SIG-M5 treated with dmso at 0.1 percent for 504 hours (cell line): Measurements from ENCODE around the gene INAFM2.

Source experiments
- DNase-seq: peaks from one replicate; lab custom pipeline; 2025; ENCODE audit not compliant: unreplicated experiment; lab: John Stamatoyannopoulos, UW

The INAFM2 gene

DNA sequence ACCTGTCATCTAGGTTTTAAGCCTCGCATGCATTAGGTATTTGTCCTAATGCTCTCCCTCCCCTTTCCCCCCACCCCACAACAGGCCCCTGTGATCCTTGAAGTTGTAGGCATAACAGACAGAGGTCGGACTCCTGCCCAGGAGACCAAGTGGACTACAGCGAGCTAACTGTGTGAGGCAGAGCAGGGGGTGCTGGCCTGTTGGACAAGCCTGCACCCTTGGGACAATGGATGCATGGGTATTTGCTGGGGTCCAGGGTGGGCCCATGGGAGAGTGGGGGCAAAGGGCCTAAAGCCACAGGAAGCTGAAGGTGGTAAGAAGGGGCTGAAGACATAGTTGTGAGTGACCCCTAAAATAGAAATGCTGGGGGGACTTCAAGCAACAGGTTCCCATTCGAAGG is 18.2 kb upstream of the INAFM2 start:
- DNase-seq = no peak

DNA sequence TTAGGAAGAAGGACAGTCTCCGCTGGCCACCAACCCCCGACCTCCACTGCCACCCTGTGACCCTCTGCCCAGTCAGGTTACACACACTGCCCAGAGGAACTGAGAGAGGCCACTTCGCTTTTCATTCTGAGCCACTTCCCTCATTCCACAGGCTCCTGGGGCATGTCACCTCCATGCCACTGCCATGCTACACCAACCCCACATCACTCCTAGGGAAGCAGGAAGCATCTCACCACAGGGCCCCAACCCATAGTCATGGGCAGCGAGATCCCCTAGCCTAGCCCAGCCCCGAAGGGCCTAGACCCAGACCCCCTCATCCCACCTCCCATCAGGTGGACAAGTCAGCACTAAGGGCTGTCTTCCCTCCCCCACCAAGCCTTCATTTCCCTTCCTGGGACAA is 17.1 kb upstream of the INAFM2 start:
- DNase-seq = no peak

DNA sequence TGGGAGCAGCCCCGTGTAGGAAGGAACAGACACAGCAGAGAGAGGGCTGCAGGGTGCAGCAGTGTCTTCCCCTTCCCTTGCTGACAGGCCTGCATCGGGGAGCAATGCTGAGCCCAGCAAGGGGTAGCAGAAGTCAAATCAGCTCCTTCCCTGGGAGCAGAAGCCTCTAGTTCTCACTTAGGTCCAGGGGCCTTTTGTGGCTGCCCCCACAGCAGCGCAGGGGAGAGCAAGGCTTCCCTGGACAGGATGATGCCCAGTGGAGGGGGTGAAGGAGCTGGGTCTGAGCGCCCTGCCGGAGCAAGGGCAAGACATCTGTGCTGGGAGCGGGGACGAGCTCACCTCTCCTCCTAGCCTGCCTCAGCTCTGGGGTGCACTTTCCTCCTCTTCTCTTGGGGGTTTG is 16.6 kb upstream of the INAFM2 start:
- DNase-seq = no peak

DNA sequence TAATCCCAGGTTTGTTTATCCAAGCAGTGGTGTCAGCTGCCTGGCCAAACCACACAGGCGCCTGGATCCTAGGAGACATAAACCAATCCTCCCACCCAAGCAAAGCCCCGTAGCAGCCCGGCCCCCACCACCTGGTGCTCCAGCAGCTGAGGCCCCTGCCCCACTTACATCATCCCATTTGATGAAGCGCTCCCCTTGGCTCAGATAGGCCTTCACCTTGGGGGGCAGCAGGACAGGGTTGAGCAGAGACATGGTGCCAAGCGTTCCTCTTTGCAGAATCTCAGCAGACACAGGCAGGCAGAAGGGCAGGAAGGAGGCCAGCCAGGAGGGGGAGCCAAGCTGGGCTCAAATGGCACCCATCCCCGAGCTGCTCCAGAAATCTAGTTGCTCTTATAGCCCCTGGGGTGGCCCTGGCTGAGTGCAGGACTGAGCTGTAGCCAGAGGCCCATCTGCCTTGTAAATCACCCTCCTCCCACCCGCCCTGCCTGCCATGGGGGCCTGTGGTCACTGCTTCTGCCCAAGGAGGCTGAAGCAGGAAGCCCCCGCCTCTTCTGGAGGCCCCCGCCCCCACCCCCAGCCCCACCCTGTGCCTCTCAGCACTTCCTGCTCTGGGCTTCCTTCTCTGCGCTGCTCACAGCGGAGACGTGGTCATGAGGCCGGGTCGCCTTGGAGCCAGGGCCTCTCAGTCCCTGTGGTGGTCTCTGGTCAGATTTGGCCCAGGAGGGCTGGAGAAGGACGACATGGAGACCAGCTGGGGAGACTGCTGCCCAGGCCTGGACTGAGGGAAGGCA is 15.9 kb upstream of the INAFM2 start, which contains the start of gene PLCB2:
Gene PLCB2, minus strand, starts transcription at position 515 of the 791 bp plus-strand sequence. Its CDS starts 263 bp downstream, at position 252.
- DNase-seq = peak; percentile 87

DNA sequence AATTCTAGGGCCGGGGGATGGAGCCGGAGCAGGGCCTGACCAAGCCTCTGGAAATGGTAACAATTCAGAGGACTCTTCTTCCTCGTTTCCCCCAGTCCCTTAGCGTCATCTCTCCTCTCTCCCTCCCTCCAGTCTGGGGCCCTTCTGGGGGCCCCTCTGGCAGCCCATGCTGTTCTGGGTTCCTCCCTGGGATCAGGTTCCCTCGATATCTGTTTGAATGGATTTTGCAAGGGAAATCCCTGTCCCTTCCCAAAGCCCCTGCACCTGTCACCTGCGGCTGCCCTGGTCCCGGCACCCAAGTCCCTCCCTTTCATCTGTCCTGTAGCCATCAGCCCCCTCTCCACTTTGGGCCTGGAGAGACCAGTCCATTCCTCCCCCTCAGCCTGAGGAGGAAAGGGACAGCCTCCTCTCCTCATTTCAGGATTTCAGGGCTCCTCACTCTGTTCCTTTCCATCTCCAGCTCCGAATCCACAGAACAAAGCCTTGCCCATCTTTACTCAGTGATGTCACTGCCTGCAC is 14.1 kb upstream of the INAFM2 start:
- no peak for DNase-seq

DNA sequence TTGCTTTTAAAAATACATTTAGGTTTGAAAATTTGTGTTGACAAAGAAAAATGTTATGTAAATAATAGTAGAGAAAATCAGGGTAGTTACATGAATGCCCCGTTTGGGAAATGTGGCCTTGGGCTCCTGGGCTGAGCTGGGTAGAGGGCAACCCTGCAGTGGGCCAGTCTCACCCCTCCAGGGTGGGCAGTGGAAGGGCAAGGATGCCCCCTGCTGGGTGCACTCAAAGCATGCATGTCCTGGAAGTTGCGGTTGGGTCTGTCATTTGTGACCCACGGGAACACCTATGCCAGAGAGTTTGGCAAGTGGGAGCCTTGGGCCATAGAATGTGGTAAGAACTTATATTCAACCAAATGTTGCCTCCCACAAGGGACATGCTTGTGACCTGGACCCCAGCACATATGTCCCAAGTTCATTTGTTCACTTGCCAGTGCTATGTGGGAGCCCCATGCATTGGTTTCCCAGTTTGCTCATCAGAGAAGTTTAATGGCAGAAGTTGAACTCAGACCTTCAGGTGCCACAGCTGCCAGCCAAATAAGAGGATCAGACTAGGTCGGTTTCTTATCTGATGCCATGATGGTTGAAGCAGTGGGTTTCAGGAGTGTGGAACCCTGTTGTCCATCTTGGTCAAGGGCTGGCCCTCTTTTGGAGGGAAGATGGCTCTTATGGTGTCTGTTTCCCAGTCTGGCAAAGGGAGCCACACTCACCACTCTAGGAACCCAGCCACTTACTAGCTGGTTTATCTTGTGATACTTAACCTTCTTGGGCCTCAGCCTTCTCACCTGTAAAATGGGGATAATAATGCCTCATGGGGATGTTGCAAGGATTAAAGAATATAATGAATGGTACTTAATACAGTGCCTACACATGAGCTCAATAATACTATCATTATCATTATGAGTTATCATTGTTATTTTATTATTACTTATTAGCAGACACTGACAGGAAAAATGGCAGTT is 13.2 kb upstream of the INAFM2 start:
- DNase-seq = peak; percentile 43

DNA sequence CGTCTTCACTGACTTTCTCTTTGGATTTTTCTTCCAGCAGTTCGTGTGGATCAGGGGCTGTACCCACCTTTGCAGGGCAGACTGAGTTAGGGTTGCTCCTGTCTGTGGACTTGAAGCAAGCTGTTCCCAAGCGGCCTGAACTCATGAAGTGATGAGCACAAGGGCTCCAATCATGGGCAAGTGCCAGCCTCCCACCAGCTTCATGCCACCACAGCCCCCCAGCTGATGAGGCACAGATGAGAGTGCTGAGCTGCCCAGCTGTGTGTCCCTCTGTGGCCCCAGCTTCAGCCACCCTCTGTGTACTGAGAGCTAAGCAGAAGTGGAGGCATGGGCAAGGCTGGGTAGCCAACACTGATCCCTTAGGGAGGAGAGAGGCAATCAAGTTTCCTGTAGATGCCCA is 12.5 kb upstream of the INAFM2 start:
- DNase-seq = no peak

DNA sequence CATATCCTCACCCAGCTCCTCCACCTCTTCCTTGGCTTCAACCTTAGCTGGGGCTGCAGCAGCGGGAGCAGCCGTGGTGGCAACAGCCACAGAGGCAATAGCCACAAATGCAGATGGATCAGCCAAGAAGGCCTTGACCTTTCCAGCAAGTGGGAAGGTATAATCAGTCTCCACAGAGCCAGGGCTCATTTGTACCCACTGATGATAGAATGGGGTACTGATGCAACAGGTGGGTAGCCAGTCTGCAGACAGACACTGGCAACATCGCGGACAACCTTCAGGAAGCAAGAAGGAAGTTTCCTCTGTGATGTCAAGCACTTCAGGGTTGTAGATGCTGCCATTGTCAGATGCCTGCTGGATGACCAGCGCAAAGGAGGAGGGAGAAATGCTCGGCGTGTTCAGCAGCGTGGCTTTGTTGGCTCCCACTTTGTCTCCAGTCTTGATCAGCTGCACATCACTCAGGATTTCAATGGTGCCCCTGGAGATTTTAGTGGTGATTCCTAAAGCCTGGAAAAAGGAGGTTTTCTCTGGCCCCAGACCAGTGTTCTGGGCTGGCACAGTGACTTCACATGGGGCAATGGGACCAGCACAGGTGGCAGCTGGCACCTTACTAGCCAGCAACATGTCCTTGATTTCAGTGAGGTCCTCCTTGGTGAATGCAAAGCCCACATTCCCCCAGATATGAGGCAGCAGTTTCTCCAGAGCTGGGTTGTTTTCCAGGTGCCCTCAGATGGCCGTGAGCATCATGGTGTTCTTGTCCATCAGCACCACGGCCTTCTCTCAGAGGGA is 10.9 kb upstream of the INAFM2 start:
- no peak for DNase-seq

DNA sequence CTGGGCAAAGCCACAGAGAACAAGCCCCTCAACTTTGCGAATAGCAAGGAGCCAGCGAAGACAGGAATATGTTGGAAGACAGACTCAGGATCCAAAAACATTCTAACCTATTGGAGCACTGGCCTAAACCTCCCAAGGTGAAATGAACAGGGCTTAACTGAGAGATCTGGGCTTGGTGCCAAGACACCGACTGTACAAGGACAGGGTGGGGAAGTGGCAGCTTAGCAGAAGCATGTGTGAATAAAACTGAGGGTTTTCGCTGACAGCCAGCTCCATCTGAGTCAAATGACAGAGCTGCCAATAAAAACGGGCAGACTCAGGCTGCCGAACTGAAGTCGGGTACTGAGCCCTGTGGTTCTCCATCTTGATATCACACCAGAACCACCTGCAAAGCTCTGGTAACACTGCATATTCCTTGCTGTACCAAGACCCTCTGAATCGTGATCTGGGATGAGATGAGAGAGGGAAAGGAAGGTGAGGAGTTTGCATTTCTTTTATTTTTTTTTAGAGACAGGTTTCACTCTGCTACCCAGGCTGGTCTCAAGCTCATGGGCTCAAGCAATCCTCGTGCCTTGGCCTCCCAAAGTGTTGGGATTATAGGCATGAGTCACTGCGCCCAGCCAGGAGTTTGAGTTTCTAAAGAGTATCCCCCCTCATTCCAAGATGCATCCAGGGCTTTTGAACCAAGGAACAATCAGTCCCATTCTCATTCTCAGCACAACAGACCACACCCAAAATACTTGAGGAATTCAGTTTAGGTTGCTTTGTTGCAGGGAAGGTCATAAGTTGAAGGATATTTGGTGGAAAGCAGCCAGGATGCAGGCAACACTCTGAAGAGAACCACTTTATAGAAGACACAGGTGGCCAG is 9.7 kb upstream of the INAFM2 start:
- DNase-seq = peak; percentile 55

DNA sequence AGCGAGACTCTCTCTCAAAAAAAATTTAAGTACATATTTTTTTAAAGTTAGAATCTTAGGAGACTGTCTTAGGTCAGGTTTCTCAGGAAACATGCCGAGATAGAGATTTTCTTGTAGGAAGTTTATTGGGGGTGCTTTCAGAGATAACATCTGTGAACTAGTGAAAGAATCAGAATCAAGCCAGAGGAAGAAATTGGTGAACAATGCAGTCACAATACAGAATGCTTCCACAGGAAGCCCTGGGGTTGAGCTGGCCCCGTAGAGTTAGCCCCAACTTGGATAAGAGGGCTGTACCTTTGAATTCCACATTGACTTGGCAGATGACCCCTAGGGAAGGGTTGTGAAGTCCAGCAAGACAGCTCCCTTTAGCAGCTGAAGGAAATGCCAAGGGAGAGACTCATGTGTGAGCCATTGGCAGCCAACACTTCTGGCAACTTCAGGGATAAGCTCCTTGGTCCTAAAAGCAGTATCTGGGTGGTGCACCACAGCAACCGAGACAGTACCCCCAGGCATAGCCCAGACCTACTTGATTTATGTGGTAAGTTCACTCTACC is 8.7 kb upstream of the INAFM2 start:
- no peak for DNase-seq

DNA sequence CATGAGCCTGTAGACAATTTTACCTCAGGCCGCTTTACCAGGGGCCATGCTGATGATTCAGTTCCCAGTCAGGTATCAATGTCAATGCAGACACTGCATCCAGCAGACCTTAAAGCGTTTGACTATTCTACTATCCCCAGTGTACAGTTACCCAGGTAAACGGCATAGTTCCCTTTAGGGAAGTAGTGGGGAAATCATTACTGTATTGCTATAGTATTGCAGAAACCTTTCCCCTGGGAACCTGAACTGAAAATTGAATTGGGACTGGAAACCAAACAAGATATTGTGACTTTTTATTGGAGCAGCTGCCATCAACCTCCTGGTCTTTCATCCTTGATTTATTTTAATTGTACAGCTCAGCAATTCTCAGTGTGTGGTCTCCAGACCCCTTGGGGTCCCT is 6.6 kb upstream of the INAFM2 start:
- DNase-seq = no peak

DNA sequence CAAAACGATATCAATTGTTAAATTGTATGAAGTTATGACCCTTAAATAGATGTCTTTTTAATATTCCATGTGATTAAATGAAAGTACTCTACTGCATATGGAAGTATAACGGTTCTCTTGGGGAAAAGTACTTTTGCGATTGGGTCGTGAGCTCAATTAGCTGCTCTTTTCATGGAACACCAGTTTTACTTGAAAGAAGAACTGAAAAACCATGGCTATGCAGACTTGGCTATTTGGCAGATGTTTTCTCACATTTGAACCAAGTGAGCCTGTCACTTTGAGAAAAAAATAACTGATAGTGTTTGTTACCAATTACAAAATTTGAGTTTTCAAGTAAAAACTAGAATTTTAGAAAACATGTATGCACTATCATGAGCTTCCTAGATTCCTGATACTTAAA is 5.9 kb upstream of the INAFM2 start:
- DNase-seq = no peak

DNA sequence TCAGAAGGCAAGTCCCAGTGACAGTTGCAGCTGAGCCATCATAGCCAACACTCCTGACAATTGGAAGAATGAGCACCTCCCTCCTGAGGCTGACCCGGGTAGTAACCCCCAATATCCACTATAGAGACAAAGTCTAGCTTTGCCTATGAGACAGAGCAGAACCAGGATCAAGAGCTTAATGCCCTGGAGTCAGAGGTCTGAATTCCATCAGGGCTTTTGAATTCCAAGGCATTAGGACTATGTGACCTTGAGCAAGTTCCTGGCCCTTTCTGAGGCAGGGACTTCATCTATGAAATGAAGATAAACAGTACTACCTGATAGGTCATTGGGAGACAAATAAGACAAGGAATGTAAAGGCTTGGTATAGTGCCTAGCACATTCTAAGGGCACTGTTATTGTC is 3.1 kb upstream of the INAFM2 start:
- DNase-seq = no peak

DNA sequence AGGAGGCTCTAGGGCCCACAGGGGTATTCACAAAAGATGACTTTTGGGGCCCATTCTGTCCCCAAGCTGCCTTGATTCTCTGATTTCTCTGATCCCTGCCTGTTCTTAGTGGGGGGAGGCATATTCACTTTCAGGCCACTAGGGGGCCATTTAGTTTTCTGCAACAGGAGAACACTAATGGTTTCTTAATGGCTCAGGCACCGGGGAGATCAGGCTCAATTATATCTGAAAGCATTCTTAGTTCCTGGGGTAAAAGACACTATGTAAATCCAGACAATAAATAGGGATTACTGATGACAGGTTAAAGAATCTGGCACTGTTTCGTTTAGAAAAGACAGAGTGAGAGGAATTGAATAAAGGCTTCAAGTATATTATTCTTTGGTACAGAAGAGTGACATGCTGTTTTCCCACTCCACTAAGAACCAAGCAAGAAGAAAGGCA is 2.5 kb upstream of the INAFM2 start:
- DNase-seq = peak; percentile 74

DNA sequence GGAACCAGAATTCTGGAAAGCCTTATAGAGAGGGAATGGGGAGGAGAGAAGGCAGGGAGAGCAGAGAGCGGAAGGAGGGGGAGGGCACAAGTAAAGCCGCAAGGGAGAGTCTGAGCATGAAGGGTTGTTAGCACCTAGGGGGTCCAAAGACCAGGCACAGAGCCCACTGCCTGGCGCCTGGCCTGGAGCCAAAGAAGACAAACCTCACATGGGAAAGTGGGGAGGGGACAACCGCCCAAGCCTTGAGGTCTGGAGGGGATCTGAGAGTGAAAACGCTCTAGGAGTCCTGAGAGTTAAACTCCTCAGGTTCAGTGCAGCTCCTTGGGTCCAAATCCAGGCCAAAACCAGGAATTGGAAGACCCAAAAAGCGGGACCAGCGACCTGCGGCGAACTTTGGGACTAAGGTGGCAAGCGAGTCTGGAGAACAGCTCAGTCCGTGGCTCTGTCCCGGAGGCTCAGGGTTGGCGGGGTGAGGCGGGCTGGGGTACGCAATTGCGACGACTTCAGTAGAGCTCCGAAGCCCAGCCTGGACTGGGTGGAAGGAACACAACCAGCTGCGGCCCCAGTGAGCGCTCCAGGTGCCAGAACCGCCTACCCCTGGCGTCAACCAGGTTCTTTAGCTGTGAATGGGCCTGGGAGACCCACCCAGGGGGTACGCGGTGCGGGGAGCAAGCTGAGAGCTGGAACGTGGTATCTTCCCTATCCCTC is 807 bp upstream of the INAFM2 start:
- no peak for DNase-seq

DNA sequence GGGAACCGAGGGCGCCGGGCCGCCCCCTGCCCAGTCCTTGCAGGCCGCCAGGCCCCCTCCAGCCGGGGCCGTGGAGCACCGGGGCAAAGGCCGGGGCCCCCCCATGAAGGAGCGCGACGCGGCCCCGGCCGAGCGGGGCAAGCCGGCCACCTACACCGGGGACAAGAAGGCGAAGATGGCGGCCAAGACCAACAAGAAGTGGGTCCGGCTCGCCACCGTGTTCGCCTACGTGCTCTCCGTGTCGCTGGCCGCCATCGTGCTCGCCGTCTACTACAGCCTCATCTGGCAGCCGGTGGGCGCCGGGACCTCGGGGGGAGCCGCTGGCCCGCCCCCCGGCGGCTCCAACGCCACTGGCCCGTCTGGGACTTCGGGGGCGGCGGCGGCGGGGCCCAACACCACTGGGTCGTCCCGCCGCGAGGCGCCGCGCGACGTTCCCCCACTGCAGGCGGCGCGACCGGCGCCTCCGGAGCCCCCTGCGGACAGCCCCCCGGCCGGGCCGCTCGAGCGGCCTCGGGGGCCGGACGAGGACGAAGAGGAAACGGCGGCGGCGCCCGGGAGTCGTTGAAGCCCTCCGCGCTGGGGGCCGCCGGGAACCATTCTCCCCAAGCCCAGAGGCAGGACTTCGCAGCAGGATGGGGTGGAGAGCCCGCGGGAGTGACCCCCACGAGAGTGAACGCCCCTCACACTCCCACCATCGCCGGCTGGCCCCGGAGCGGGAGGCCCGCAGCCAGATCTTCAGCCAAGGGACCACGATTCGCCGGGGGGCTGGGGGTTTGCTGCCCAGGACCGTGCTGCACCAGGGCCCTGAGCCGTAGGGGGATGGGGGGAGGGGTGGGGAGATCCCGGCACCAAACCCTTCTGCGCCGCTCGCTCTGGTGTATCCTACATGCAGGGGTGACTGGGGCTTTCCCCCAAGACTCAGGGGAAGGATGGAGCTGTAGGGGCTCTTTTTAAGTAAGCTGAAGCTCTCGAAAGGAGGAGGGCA is 753 bp downstream of the INAFM2 start:
- no peak for DNase-seq

DNA sequence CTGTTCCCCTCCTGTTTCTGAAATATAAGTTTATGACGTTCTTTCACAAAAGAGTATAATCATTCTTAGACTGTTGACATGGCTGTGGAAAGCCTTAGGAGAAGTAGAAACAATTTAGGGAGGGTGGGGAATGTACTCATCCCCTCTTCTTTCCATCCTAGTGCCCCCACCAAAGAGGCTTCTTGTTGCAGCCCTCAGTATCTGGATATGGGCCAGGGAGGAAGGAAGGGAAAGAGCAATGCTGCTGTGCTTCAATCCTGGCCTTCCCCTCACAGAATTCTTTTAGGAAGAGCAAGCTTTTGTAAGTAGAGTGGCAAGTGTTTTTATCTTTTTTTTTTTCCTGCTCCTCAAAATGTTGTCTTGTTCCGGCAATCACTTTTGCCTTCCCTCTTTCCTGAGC is 1.7 kb downstream of the INAFM2 start:
- no peak for DNase-seq

DNA sequence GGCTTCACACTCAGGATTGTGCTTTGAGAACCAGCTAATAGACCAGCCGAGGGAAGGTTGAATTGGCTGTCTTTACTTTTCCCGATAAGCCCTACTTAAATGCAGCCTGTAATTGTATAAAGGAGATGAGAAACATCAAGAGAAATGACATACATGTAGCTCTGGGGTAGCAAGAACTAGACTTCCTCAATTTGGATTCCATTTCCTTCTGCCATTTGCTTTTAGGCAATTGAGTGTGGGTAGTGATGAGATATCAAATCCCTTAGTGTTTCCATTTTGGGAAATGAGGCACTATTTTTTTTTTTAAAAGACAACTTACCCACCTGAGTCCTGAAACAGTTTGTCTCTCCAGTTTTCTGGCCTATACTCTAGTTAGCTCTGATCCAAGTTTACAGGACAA is 2.2 kb downstream of the INAFM2 start:
- peak; percentile 24 for DNase-seq
